Ovary (tissue), 9 donors: ENCODE data around the gene AMY1A. TPM values are rescaled to one million over a fixed set of nuclear protein-coding genes. Genes with fewer than 3 reads are reported as not detected.
"Not testable (repeated sequence)": the region's sequence is repeated elsewhere in the genome, so short reads cannot be mapped to it uniquely, and the experiment has no call there.

Experiments used
- DNase-seq, 5 donors: peaks; one replicate each; pipeline ENCODE4 v3.0.0-alpha.2; 2019 to 2020
- H3K27ac ChIP-seq, 2 donors: fragments of 200-600 bp; one replicate each; pipeline versions ENCODE4 v1.5.1 to v1.8.0; 2019 to 2022
- H3K27me3 ChIP-seq: fragments of 200-600 bp; one replicate; pipeline ENCODE4 v1.8.0; 2022
- H3K36me3 ChIP-seq: fragments of 200-600 bp; sonication (generic); one replicate; pipeline ENCODE4 v1.5.1; 2019
- H3K4me1 ChIP-seq: one replicate; pipeline ENCODE4 v1.8.1; 2013; ENCODE audit warnings: mild to moderate bottlenecking, moderate library complexity; ENCODE audit not compliant: insufficient read depth
- H3K4me3 ChIP-seq: fragments of 200-600 bp; sonication (generic); one replicate; pipeline ENCODE4 v1.5.1; 2017
- H3K9me3 ChIP-seq, 2 donors: fragments of 200-600 bp in 1 of 2; sonication (generic) in 1 of 2; one replicate each; pipeline versions ENCODE4 v1.5.1 to v1.8.1; 2013 to 2019; ENCODE audit warnings: mild to moderate bottlenecking in 1 of 2, moderate library complexity in 1 of 2
- WGBS, 3 donors: extraction: QIAGEN DNeasy Blood & Tissue Kit in 1 of 3; methylation state at CpG; one replicate each; pipeline versions ENCODE4 v1.1.5 to v1.1.7; 2013 to 2017; 5-methylcytosine and 5-hydroxymethylcytosine counted together
- intact Hi-C, 4 donors: fragments of 100-400 bp; cut with DNase I; formaldehyde crosslinking; loops; one replicate each; pipeline versions ENCODE4 v1.11.0 to v1.15.1; 2022 to 2023
- polyA plus RNA-seq, 2 donors: library from polyadenylated mRNA; stranded (reverse); fragments of 200-250 nt in 1 of 2; fragments of 350-450 nt in 1 of 2; fragmentation: Illumina TruSeq in 1 of 2; extraction: RNeasy Lipid Tissue Mini Kit (QIAGEN cat#74804) in 1 of 2; gene quantifications; one replicate each; pipeline ENCODE4 v1.2.3, GENCODE V29; 2013 to 2014
- small RNA-seq: library from RNA; depleted of rRNA; stranded (forward); fragments of <200 nt; gene quantifications from one replicate; pipeline ENCODE3, GENCODE V24; 2016
- total RNA-seq, 7 donors: library from RNA; depleted of rRNA in 2 of 7; stranded (reverse); fragments of >200 nt in 2 of 7; fragmentation: NEBNext Ultra II Directional in 3 of 7; extraction: Animal tissue kit (Norgen Biotek cat#: 25700) in 3 of 7; gene quantifications; one replicate each; pipeline versions ENCODE4 v1.1.0 to v1.2.4, GENCODE V29; 2016 to 2023
- donor health status: DM: no; HTN: no; CAD: no; lungs with moderate emphysema.
- donor health status: DM: no; HTN: no; CAD: no.
- donor health status: Bipolar disorder and iron deficiency.
- donor health status: DM: yes; HTN: yes; CAD: no.
- donor health status: DM: no; HTN: no; CAD: no.
- donor health status: DM: yes; HTN: yes; CAD: no.

The AMY1A gene
- total and polyA plus RNA-seq, 9 donors, result 13.3 to 17.5 TPM; not detected in 7

- DNase-seq, intact Hi-C loops, H3K36me3 ChIP-seq: not testable (repeated sequence)
Observed at GRCh38 chr1:103697430-103697829, 41.9 kb downstream of the AMY1A start.

GRCh38 chr1:103700669-103701068 lies 45.1 kb downstream of the AMY1A start:
- intact Hi-C loops, H3K27ac ChIP-seq, H3K27me3 ChIP-seq, H3K4me3 ChIP-seq, DNase-seq, H3K4me1 ChIP-seq, H3K36me3 ChIP-seq, H3K9me3 ChIP-seq: not testable (repeated sequence)
- WGBS, 3 donors, result no CpG with 5 or more reads among the region's 4 CpGs

More at GRCh38 chr1:103697430-103697829, 41.9 kb downstream of the AMY1A start:
- H3K9me3 ChIP-seq, H3K4me1 ChIP-seq, H3K4me3 ChIP-seq, H3K27ac ChIP-seq, H3K27me3 ChIP-seq: not testable (repeated sequence)
- WGBS, 3 donors, result no CpG with 5 or more reads among the region's 6 CpGs

- WGBS, 3 donors, result no CpG with 5 or more reads among the region's 4 CpGs
Observed at GRCh38 chr1:103701256-103701655, 45.7 kb downstream of the AMY1A start.

GRCh38 chr1:103707670-103708069 lies 52.1 kb downstream of the AMY1A start:
- H3K4me3 ChIP-seq, DNase-seq, H3K27me3 ChIP-seq, H3K27ac ChIP-seq, H3K9me3 ChIP-seq, intact Hi-C loops, H3K4me1 ChIP-seq, H3K36me3 ChIP-seq: not testable (repeated sequence)
- no CpG with 5 or more reads among the region's 3 CpGs for WGBS, 3 donors

More at GRCh38 chr1:103701256-103701655, 45.7 kb downstream of the AMY1A start:
- H3K9me3 ChIP-seq, H3K27ac ChIP-seq, H3K27me3 ChIP-seq, H3K4me1 ChIP-seq, H3K4me3 ChIP-seq, DNase-seq, intact Hi-C loops, H3K36me3 ChIP-seq: not testable (repeated sequence)

GRCh38 chr1:103710381-103710780 lies 54.8 kb downstream of the AMY1A start:
- DNase-seq, H3K9me3 ChIP-seq, H3K36me3 ChIP-seq, H3K4me1 ChIP-seq, intact Hi-C loops, H3K27me3 ChIP-seq, H3K27ac ChIP-seq, H3K4me3 ChIP-seq: not testable (repeated sequence)
- no CpG with 5 or more reads among the region's 3 CpGs for WGBS, 3 donors

Small RNA genes within 50 kb of the gene (small RNA-seq; reads per million reads assigned to genes)
- not detected for gene AC105272.1

Other genes starting within 250 kb of the AMY1A start
- gene RNPC3, start 130.1 kb upstream of the AMY1A start, total RNA-seq, result 10 to 100 TPM; 21.6 to 70.2 (median 33.0) TPM
- 10 to 100 TPM; 20.7 to 30.0 TPM for gene RNPC3, start 130.1 kb upstream of the AMY1A start, polyA plus RNA-seq
- 10 to 100 TPM; 25.1 to 59.7 (median 31.6) TPM for gene AMY2B, start 84.2 kb upstream of the AMY1A start, total RNA-seq
- 10 to 100 TPM; 16.3 to 17.4 TPM for gene AMY2B, start 84.2 kb upstream of the AMY1A start, polyA plus RNA-seq
- gene AMY2A, start 38.3 kb upstream of the AMY1A start, total RNA-seq, result 1 to 10 TPM in 1 of 7 donors, under 1 TPM in 3, not detected in 3; 0.42 to 6.9 (median 0.78) TPM
- gene AMY2A, start 38.3 kb upstream of the AMY1A start, polyA plus RNA-seq, result under 1 TPM in 1 of 2 donors, not detected in 1; 0.15 TPM
- 10 to 100 TPM in 1 of 7 donors, 1 to 10 TPM in 1, under 1 TPM in 1, not detected in 4; 0.85 to 35.5 (median 3.2) TPM for gene AMY1B, start 40.5 kb downstream of the AMY1A start, total RNA-seq
- not detected for gene AMY1B, start 40.5 kb downstream of the AMY1A start, polyA plus RNA-seq
- gene AMY1C, start 94.1 kb downstream of the AMY1A start, total RNA-seq, result 10 to 100 TPM in 1 of 7 donors, 1 to 10 TPM in 2, under 1 TPM in 1, not detected in 3; 0.40 to 24.8 (median 5.3) TPM
- under 1 TPM in 1 of 2 donors, not detected in 1; 0.12 TPM for gene AMY1C, start 94.1 kb downstream of the AMY1A start, polyA plus RNA-seq